Measurements from ENCODE around the gene FAH. TPM values are rescaled to one million over a fixed set of nuclear protein-coding genes. Genes with fewer than 3 reads are reported as not detected.

Gene FAH
- total and polyA plus RNA-seq, 2 donors (not counting 1 experiment from before 2014, with no cell fraction given), result 1.1 to 5.1 TPM

GRCh38 chr15:80136854-80137253, 15.9 kb upstream of the FAH start:
- Mint-ChIP-seq H3K4me3 (no peak overlapping the region), H3K4me1 (no peaks in the 10 kb centered on the region), H3K9me3 (ENCODE audit: insufficient read depth) (no peaks in the 10 kb centered on the region), H3K27ac (no peak overlapping the region), H3K27me3 (no peaks in the 10 kb centered on the region)
- H3K27me3 ChIP-seq (replicated peaks in 1 of 4; ENCODE audit: control extremely low read depth in 1 of 4, control insufficient read depth in 3 of 4, insufficient read depth in 4 of 4, low read length in 3 of 4), result no peaks in the 10 kb centered on the region
- CTCF ChIA-PET, result no interaction called here
- no peaks in the 10 kb centered on the region for H3K4me1 ChIP-seq (ENCODE audit: control insufficient read depth in 2 of 2, insufficient read depth in 2 of 2, low read length in 2 of 2)
- no peak overlapping the region for H2AFZ ChIP-seq (ENCODE audit: insufficient read depth, low read depth, low read length, poor library complexity, severe bottlenecking)
- POLR2A ChIA-PET, result no interaction called here
- no peak overlapping the region for H3K4me2 ChIP-seq (replicated peaks; ENCODE audit: low read depth, low read length, poor library complexity, severe bottlenecking)
- peaks cover 0 to 33% of the 10 kb centered on the region in 2 experiments for H3K36me3 ChIP-seq (replicated peaks in 1 of 2; ENCODE audit: control extremely low read depth in 1 of 2, control insufficient read depth in 1 of 2, extremely low read depth in 1 of 2, insufficient read depth in 2 of 2, low read length in 1 of 2)
- no peaks in the 10 kb centered on the region for H3K9me3 ChIP-seq (ENCODE audit: control extremely low read depth in 1 of 3, control insufficient read depth in 2 of 3, insufficient read depth in 1 of 3, low read length in 2 of 3)
- DNase-seq, result no peak
- WGBS (ENCODE audit: insufficient coverage), result no CpG with 5 or more reads among the region's 3 CpGs
- no peak overlapping the region for H3K27ac ChIP-seq (ENCODE audit: low read length in 2 of 2)
- no peak for TF ChIP-seq EZH2 (IDR thresholded peaks at IDR 0.05; ENCODE audit: borderline replicate concordance, insufficient read depth, low read depth, low read length, poor library complexity, severe bottlenecking)
- TF ChIP-seq, protein P1, sequence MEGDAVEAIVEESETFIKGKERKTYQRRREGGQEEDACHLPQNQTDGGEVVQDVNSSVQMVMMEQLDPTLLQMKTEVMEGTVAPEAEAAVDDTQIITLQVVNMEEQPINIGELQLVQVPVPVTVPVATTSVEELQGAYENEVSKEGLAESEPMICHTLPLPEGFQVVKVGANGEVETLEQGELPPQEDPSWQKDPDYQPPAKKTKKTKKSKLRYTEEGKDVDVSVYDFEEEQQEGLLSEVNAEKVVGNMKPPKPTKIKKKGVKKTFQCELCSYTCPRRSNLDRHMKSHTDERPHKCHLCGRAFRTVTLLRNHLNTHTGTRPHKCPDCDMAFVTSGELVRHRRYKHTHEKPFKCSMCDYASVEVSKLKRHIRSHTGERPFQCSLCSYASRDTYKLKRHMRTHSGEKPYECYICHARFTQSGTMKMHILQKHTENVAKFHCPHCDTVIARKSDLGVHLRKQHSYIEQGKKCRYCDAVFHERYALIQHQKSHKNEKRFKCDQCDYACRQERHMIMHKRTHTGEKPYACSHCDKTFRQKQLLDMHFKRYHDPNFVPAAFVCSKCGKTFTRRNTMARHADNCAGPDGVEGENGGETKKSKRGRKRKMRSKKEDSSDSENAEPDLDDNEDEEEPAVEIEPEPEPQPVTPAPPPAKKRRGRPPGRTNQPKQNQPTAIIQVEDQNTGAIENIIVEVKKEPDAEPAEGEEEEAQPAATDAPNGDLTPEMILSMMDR (IDR thresholded peaks at IDR 0.05), result no peak
- no peaks in the 10 kb centered on the region for H4K20me1 ChIP-seq (ENCODE audit: control insufficient read depth, insufficient read depth, low read length, poor library complexity, severe bottlenecking)
- no peak for ATAC-seq (ENCODE audit: low read depth)
- H3K4me3 ChIP-seq (ENCODE audit: control extremely low read depth in 1 of 5, extremely low read depth in 1 of 5, insufficient read depth in 1 of 5, low read depth in 2 of 5, low read length in 4 of 5), result no peak overlapping the region
- H3K79me2 ChIP-seq (ENCODE audit: control insufficient read depth, insufficient read depth, low read length), result no peaks in the 10 kb centered on the region
- intact Hi-C loops (cut with micrococcal nuclease), result no loop called here
- H3K9ac ChIP-seq (ENCODE audit: low read length), result no peak overlapping the region

- DNase-seq, result no peak
- Histone ChIP-seq H3K9ac (ENCODE audit: low read length) (no peak overlapping the region), H3K9me3 (ENCODE audit: control extremely low read depth in 1 of 3, control insufficient read depth in 2 of 3, insufficient read depth in 1 of 3, low read length in 2 of 3) (no peaks in the 10 kb centered on the region), H4K20me1 (ENCODE audit: control insufficient read depth, insufficient read depth, low read length, poor library complexity, severe bottlenecking) (no peaks in the 10 kb centered on the region), H3K4me1 (ENCODE audit: control insufficient read depth in 2 of 2, insufficient read depth in 2 of 2, low read length in 2 of 2) (no peaks in the 10 kb centered on the region), H3K79me2 (ENCODE audit: control insufficient read depth, insufficient read depth, low read length) (no peaks in the 10 kb centered on the region), H3K4me2 (replicated peaks; ENCODE audit: low read depth, low read length, poor library complexity, severe bottlenecking) (no peak overlapping the region), H3K27me3 (replicated peaks in 1 of 4; ENCODE audit: control extremely low read depth in 1 of 4, control insufficient read depth in 3 of 4, insufficient read depth in 4 of 4, low read length in 3 of 4) (no peaks in the 10 kb centered on the region), H3K27ac (ENCODE audit: low read length in 2 of 2) (no peak overlapping the region), H3K4me3 (ENCODE audit: control extremely low read depth in 1 of 5, extremely low read depth in 1 of 5, insufficient read depth in 1 of 5, low read depth in 2 of 5, low read length in 4 of 5) (no peak overlapping the region), H2AFZ (ENCODE audit: insufficient read depth, low read depth, low read length, poor library complexity, severe bottlenecking) (no peak overlapping the region), H3K36me3 (replicated peaks in 1 of 2; ENCODE audit: control extremely low read depth in 1 of 2, control insufficient read depth in 1 of 2, extremely low read depth in 1 of 2, insufficient read depth in 2 of 2, low read length in 1 of 2) (peaks cover 0 to 27% of the 10 kb centered on the region in 2 experiments)
- TF ChIP-seq, protein P1 (IDR thresholded peaks at IDR 0.05), result no peak
- no peak for TF ChIP-seq EZH2 (IDR thresholded peaks at IDR 0.05; ENCODE audit: borderline replicate concordance, insufficient read depth, low read depth, low read length, poor library complexity, severe bottlenecking)
- Mint-ChIP-seq H3K4me3 (no peak overlapping the region), H3K27ac (no peak overlapping the region), H3K27me3 (no peaks in the 10 kb centered on the region), H3K4me1 (no peaks in the 10 kb centered on the region), H3K9me3 (ENCODE audit: insufficient read depth) (no peaks in the 10 kb centered on the region)
- no CpG with 5 or more reads among the region's 3 CpGs for WGBS (ENCODE audit: insufficient coverage)
- intact Hi-C loops (cut with micrococcal nuclease), result no loop called here
- ChIA-PET POLR2A (no interaction called here), CTCF (no interaction called here)
- ATAC-seq (ENCODE audit: low read depth), result no peak
Measured at GRCh38 chr15:80138961-80139360, 13.8 kb upstream of the FAH start.
